Smooth muscle cell (in vitro differentiated cells): ENCODE results near the gene FAM117B. TPM values are rescaled to one million over a fixed set of nuclear protein-coding genes. Genes with fewer than 3 reads are reported as not detected.

Source experiments
- DNase-seq: peaks from one replicate; lab custom pipeline; 2025; ENCODE audit not compliant: unreplicated experiment; lab: John Stamatoyannopoulos, UW
- H2AFZ ChIP-seq: fragments of 200-600 bp; sonication (generic); 2 replicates; pipeline ENCODE4 v1.6.0; 2016; ENCODE audit warnings: antibody characterized with exemption, low read depth, mild to moderate bottlenecking
- H3F3A ChIP-seq: fragments of 200-600 bp; sonication (generic); 2 replicates; pipeline ENCODE4 v1.6.0; 2017; ENCODE audit warnings: antibody characterized with exemption, low read depth
- H3K27ac ChIP-seq: fragments of 200-600 bp; sonication (generic); 2 replicates; pipeline ENCODE4 v1.5.1; 2016; ENCODE audit warnings: low read depth, mild to moderate bottlenecking
- H3K27me3 ChIP-seq: fragments of 200-600 bp; sonication (generic); 2 replicates; pipeline ENCODE4 v1.6.1; 2016; ENCODE audit warnings: low read depth, mild to moderate bottlenecking
- H3K36me3 ChIP-seq: fragments of 200-600 bp; sonication (generic); 2 replicates; pipeline ENCODE4 v1.5.1; 2016; ENCODE audit warnings: low read depth
- H3K4me1 ChIP-seq: fragments of 200-600 bp; sonication (generic); 2 replicates; pipeline ENCODE4 v1.5.1; 2016; ENCODE audit warnings: low read depth
- H3K4me2 ChIP-seq: fragments of 200-600 bp; sonication (generic); 2 replicates; pipeline ENCODE4 v1.6.0; 2016; ENCODE audit warnings: mild to moderate bottlenecking
- H3K4me3 ChIP-seq: fragments of 200-600 bp; sonication (generic); 2 replicates; pipeline ENCODE4 v1.5.1; 2016; ENCODE audit warnings: mild to moderate bottlenecking
- H3K79me2 ChIP-seq: fragments of 200-600 bp; sonication (generic); 2 replicates; pipeline ENCODE4 v1.6.0; 2016; ENCODE audit warnings: low read depth, mild to moderate bottlenecking
- H3K9ac ChIP-seq: fragments of 200-600 bp; sonication (generic); 2 replicates; pipeline ENCODE4 v1.6.0; 2016; ENCODE audit warnings: low read depth
- H3K9me3 ChIP-seq: fragments of 200-600 bp; sonication (generic); replicated peaks from 2 replicates; pipeline ENCODE4 v1.5.1; 2016; ENCODE audit warnings: low read depth
- H4K20me1 ChIP-seq: fragments of 200-600 bp; sonication (generic); 2 replicates; pipeline ENCODE4 v1.6.0; 2016; ENCODE audit warnings: low read depth
- WGBS: methylation state at CpG from one replicate; pipeline ENCODE4 v1.1.7; 2016; ENCODE audit warnings: low lambda C conversion rate; 5-methylcytosine and 5-hydroxymethylcytosine counted together
- polyA plus RNA-seq: library from polyadenylated mRNA; unstranded; fragments of >200 nt; fragmentation: Nextera tagmentation; extraction: Ambion mirVana; gene quantifications from 2 replicates; pipeline ENCODE4 v1.2.1, GENCODE V29; 2016
- small RNA-seq: library from RNA; depleted of rRNA; stranded (forward); fragments of <200 nt; gene quantifications from one replicate; pipeline ENCODE3, GENCODE V24; 2014
- total RNA-seq: library from RNA; depleted of rRNA; stranded (reverse); fragments of >200 nt; gene quantifications from 2 replicates; pipeline ENCODE4 v1.2.3, GENCODE V29; 2014
- TF ChIP-seq, protein P1 (sequence below): fragments of 200-600 bp; sonication (generic); IDR thresholded peaks from 2 replicates; pipeline ENCODE4 v1.5.1; 2017; ENCODE audit warnings: borderline replicate concordance, mild to moderate bottlenecking, antibody characterized with exemption; ENCODE audit not compliant: insufficient read depth, poor library complexity, severe bottlenecking

FAM117B gene
- total and polyA plus RNA-seq, 2 experiments from 2014 or later: 5.4 to 11.1 TPM

DNA sequence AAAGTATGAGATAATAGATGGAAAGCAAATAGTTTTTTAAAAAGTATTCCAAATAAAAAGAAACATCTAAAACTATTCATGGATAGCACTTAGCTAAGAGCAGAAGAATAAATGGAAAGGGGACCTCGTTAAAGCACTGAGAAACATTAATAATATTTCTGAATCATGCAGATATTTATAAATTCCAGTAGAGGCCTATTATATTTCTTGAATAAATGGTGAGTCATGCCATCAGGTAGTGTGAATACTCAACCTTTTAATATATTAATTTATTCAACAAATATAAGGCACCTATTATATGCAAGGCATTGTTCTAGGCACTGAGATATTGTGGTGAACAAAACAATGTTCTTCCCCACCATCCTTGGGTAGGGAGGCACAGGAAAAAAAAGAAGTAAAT is 183.0 kb downstream of the FAM117B start:
- Histone ChIP-seq H3K4me1 (no peaks in the 10 kb centered on the region), H3K9me3 (no peaks in the 10 kb centered on the region), H3K27ac (no peak overlapping the region), H3K9ac (no peak overlapping the region), H3K4me2 (no peak overlapping the region), H3K27me3 (no peaks in the 10 kb centered on the region), H3K36me3 (no peaks in the 10 kb centered on the region), H3F3A (no peaks in the 10 kb centered on the region), H3K79me2 (no peaks in the 10 kb centered on the region), H4K20me1 (no peaks in the 10 kb centered on the region), H3K4me3 (no peak overlapping the region), H2AFZ (no peak overlapping the region)
- no peak for DNase-seq
- WGBS: 97% methylated on average over 1 of the region's 1 CpG
- TF ChIP-seq, protein P1, sequence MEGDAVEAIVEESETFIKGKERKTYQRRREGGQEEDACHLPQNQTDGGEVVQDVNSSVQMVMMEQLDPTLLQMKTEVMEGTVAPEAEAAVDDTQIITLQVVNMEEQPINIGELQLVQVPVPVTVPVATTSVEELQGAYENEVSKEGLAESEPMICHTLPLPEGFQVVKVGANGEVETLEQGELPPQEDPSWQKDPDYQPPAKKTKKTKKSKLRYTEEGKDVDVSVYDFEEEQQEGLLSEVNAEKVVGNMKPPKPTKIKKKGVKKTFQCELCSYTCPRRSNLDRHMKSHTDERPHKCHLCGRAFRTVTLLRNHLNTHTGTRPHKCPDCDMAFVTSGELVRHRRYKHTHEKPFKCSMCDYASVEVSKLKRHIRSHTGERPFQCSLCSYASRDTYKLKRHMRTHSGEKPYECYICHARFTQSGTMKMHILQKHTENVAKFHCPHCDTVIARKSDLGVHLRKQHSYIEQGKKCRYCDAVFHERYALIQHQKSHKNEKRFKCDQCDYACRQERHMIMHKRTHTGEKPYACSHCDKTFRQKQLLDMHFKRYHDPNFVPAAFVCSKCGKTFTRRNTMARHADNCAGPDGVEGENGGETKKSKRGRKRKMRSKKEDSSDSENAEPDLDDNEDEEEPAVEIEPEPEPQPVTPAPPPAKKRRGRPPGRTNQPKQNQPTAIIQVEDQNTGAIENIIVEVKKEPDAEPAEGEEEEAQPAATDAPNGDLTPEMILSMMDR: no peak

DNA sequence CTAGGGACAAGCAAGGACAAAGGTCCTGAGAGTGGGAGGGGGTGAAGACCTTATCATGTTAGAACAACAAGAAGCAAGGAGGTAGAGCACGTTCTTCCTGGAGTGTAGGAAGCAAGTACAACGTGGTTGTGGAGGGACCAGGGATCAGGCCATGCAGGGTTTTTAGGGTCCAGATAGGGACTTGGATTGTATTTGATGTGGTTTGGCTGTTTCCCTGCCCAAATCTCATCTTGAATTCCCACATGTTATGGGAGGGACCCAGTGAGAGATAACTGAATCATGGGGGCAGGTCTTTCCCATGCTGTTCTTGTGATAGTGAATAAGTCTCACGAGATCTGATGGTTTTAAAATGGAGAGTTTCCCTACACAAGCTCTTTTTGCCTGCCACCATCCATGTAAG is 183.6 kb downstream of the FAM117B start:
- no peak overlapping the region for H3K4me2 ChIP-seq
- H3K4me3 ChIP-seq: no peak overlapping the region
- no peaks in the 10 kb centered on the region for H3K4me1 ChIP-seq
- H3K36me3 ChIP-seq: no peaks in the 10 kb centered on the region
- DNase-seq: no peak
- TF ChIP-seq, protein P1: no peak
- H3K27ac ChIP-seq: no peak overlapping the region
- H3K9ac ChIP-seq: no peak overlapping the region
- no peaks in the 10 kb centered on the region for H3F3A ChIP-seq
- H3K27me3 ChIP-seq: no peaks in the 10 kb centered on the region
- WGBS: 70% methylated on average over 3 of the region's 3 CpGs
- H4K20me1 ChIP-seq: no peaks in the 10 kb centered on the region
- no peak overlapping the region for H2AFZ ChIP-seq
- H3K79me2 ChIP-seq: no peaks in the 10 kb centered on the region
- no peaks in the 10 kb centered on the region for H3K9me3 ChIP-seq

Small RNA genes within 50 kb of the gene (small RNA-seq; reads per million reads assigned to genes)
- not detected for gene MTND4LP17

Other genes starting within 250 kb of the FAM117B start
- 1.9 and 5.8 TPM in 2 replicates for gene ICA1L, start 236.8 kb downstream of the FAM117B start, total RNA-seq
- 0.66 and 1.4 TPM in 2 replicates for gene ICA1L, start 236.8 kb downstream of the FAM117B start, polyA plus RNA-seq